HCT116 (cell line): ENCODE data around the gene GPR63. TPM values are rescaled to one million over a fixed set of nuclear protein-coding genes. Genes with fewer than 3 reads are reported as not detected.

ENCODE experiments used
- ATAC-seq: fragments of 200-7000 bp; cut with Tn5 transposase; 2 replicates; pipeline ENCODE4 v1.9.1; 2020; ENCODE audit warnings: mild to moderate bottlenecking, moderate library complexity
- BruUV-seq: library from RNA; stranded (reverse); fragments of 400-500 nt; replicated peaks from 2 replicates; lab custom pipeline; 2021; lab: Mats Ljungman, UMichigan
- CTCF ChIA-PET: fragments of 300-600 bp; sonication (Branson Sonifier 250); formaldehyde crosslinking; loops from one replicate; lab custom pipeline; 2021; ENCODE audit warnings: antibody characterized with exemption; lab: Charles Lee
- POLR2A ChIA-PET: fragments of 300-600, 350-600 bp; sonication (Branson Sonifier 250); formaldehyde crosslinking; loops from one replicate; lab custom pipeline; 2021; ENCODE audit warnings: antibody characterized with exemption; lab: Charles Lee
- RAD21 ChIA-PET, 2 experiments: fragments of 300-600 bp; sonication (Branson Sonifier 250); formaldehyde crosslinking; loops; one replicate each; lab custom pipeline; 2023; ENCODE audit warnings: low total read pairs in 2 of 2; ENCODE audit not compliant: uncharacterized antibody in 2 of 2, unreplicated experiment in 2 of 2, low non-redundant PET in 1 of 2; lab: Charles Lee
- DNase-seq: peaks from one replicate; pipeline ENCODE4 v3.0.0-alpha.2; 2010; ENCODE audit warnings: low read depth, low spot score
- H2AFZ ChIP-seq: fragments of 200-600 bp; shearing (Covaris generic), sonication (generic); 2 replicates; pipeline ENCODE4 v1.6.1; 2017; ENCODE audit warnings: low read depth, mixed run types, mixed read lengths, antibody characterized with exemption, low read length; ENCODE audit not compliant: poor library complexity, severe bottlenecking
- H3K27ac ChIP-seq: 2 replicates; pipeline ENCODE4 v1.5.1; 2012; ENCODE audit warnings: low read depth, low read length
- H3K27me3 ChIP-seq: fragments of 200-600 bp; sonication (generic); 2 replicates; pipeline ENCODE4 v1.6.1; 2016; ENCODE audit warnings: mixed run types, low read length, mixed read lengths; ENCODE audit not compliant: insufficient read depth
- H3K36me3 ChIP-seq, 2 experiments: fragments of 200-500 bp in 1 of 2; fragments of 200-600 bp in 1 of 2; sonication (Bioruptor generic) in 1 of 2; sonication (generic) in 1 of 2; 2 replicates each; pipeline versions ENCODE4 v1.5.1 to v1.6.1; 2014 to 2016; ENCODE audit warnings: low read length in 2 of 2, inconsistent platforms in 1 of 2, mixed read lengths in 1 of 2, mixed run types in 1 of 2; ENCODE audit not compliant: insufficient read depth in 2 of 2, control insufficient read depth in 1 of 2
- H3K4me1 ChIP-seq, 2 experiments: fragments of 200-600 bp in 1 of 2; sonication (generic) in 1 of 2; 2 replicates each; pipeline versions ENCODE4 v1.5.1 to v1.6.1; 2012 to 2017; ENCODE audit warnings: low read length in 2 of 2, inconsistent platforms in 1 of 2, mild to moderate bottlenecking in 1 of 2, mixed read lengths in 1 of 2, mixed run types in 1 of 2, moderate library complexity in 1 of 2; ENCODE audit not compliant: insufficient read depth in 2 of 2, control insufficient read depth in 1 of 2
- H3K4me2 ChIP-seq: fragments of 200-600 bp; sonication (generic); 2 replicates; pipeline ENCODE4 v1.6.1; 2017; ENCODE audit warnings: mixed run types, low read length, mixed read lengths
- H3K4me3 ChIP-seq, 2 experiments: fragments of 200-600 bp in 1 of 2; sonication (generic) in 1 of 2; replicated peaks in 1 of 2; 2 replicates each; pipeline ENCODE4 v1.5.1; 2011 to 2016; ENCODE audit warnings: low read length in 2 of 2, control low read depth in 1 of 2, low read depth in 1 of 2, mild to moderate bottlenecking in 1 of 2, mixed read lengths in 1 of 2, mixed run types in 1 of 2
- H3K79me2 ChIP-seq: fragments of 200-600 bp; sonication (generic); 2 replicates; pipeline ENCODE4 v1.6.1; 2017; ENCODE audit warnings: mild to moderate bottlenecking, mixed run types, low read length, moderate library complexity, mixed read lengths; ENCODE audit not compliant: insufficient read depth
- H3K9ac ChIP-seq: fragments of 200-600 bp; sonication (generic); 2 replicates; pipeline ENCODE4 v1.6.1; 2016; ENCODE audit warnings: low read length, mixed read lengths
- H3K9me2 ChIP-seq: fragments of 200-600 bp; sonication (generic), shearing (Covaris generic); 2 replicates; pipeline ENCODE4 v1.6.1; 2017; ENCODE audit warnings: mixed run types, mild to moderate bottlenecking, moderate library complexity; ENCODE audit not compliant: insufficient read depth
- H3K9me3 ChIP-seq, 2 experiments: fragments of 200-500 bp in 1 of 2; fragments of 200-600 bp in 1 of 2; sonication (Bioruptor generic) in 1 of 2; sonication (generic) in 1 of 2; 2 replicates each; pipeline ENCODE4 v1.6.1; 2014 to 2017; ENCODE audit warnings: low read length in 2 of 2, mixed read lengths in 2 of 2, inconsistent platforms in 1 of 2, low read depth in 1 of 2, mild to moderate bottlenecking in 1 of 2, mixed run types in 1 of 2, moderate library complexity in 1 of 2; ENCODE audit not compliant: control insufficient read depth in 1 of 2, insufficient read depth in 1 of 2
- H4K20me1 ChIP-seq: fragments of 200-600 bp; sonication (generic), shearing (Covaris generic); 2 replicates; pipeline ENCODE4 v1.6.1; 2017; ENCODE audit warnings: mixed run types, mild to moderate bottlenecking, moderate library complexity; ENCODE audit not compliant: insufficient read depth
- ELF1 ChIP-seq: IDR thresholded peaks from 2 replicates; pipeline ENCODE4 v1.6.1; 2012; ENCODE audit warnings: low read depth, borderline replicate concordance
- EZH2 ChIP-seq: fragments of 200-600 bp; sonication (generic); IDR thresholded peaks from 2 replicates; pipeline ENCODE4 v1.6.1; 2017; ENCODE audit warnings: antibody characterized with exemption, mixed run types
- EZH2phosphoT487 ChIP-seq: fragments of 200-600 bp; IDR thresholded peaks from 2 replicates; pipeline ENCODE4 v1.6.1; 2018; ENCODE audit warnings: antibody characterized with exemption, borderline replicate concordance
- FOSL1 ChIP-seq: IDR thresholded peaks from 2 replicates; pipeline ENCODE4 v1.6.1; 2012; ENCODE audit warnings: low read depth
- POLR2AphosphoS5 ChIP-seq: IDR thresholded peaks from 2 replicates; pipeline ENCODE4 v1.6.1; 2011; ENCODE audit warnings: mild to moderate bottlenecking, low read depth, low read length, moderate library complexity
- ZFX ChIP-seq: fragments of 450-650 bp; IDR thresholded peaks from 2 replicates; pipeline ENCODE4 v1.6.1; 2017
- ZNF274 ChIP-seq: fragments of 200-500 bp; sonication (Bioruptor generic); IDR thresholded peaks from 2 replicates; pipeline ENCODE4 v1.6.1; 2014; ENCODE audit warnings: mild to moderate bottlenecking, low read depth, low read length, inconsistent platforms
- intact Hi-C: fragments of 100-400 bp; cut with micrococcal nuclease; formaldehyde crosslinking; loops from 2 replicates; pipeline ENCODE4 v1.10.0; 2022
- total RNA-seq: library from RNA; stranded (reverse); gene quantifications from one replicate; pipeline ENCODE4 v1.2.1, GENCODE V29; 2021; ENCODE audit not compliant: unreplicated experiment
- TF ChIP-seq, protein P1 (sequence below), 3 experiments: fragments of 200-600 bp in 1 of 3; sonication (generic) in 1 of 3; IDR thresholded peaks in 2 of 3; conservative IDR thresholded peaks in 1 of 3; 2 replicates each; pipeline ENCODE4 v1.5.1; 2012 to 2017; ENCODE audit warnings: low read depth in 2 of 3, low read length in 2 of 3, antibody characterized with exemption in 1 of 3, borderline replicate concordance in 1 of 3, control low read depth in 1 of 3, mild to moderate bottlenecking in 1 of 3, mixed read lengths in 1 of 3, mixed run types in 1 of 3, moderate library complexity in 1 of 3; ENCODE audit not compliant: insufficient read depth in 1 of 3
- TF ChIP-seq, protein P2 (sequence below): IDR thresholded peaks from 2 replicates; pipeline ENCODE4 v1.6.1; 2012
- TF ChIP-seq, protein P3 (sequence below): IDR thresholded peaks from 2 replicates; pipeline ENCODE4 v1.6.1; 2012
- TF ChIP-seq, protein P4 (sequence below): IDR thresholded peaks from 2 replicates; pipeline ENCODE4 v1.6.1; 2011; ENCODE audit warnings: mild to moderate bottlenecking, low read length, moderate library complexity; ENCODE audit not compliant: insufficient replicate concordance; ENCODE audit errors: extremely low read depth

The GPR63 gene
- total RNA-seq, 1 experiment from 2014 or later: 3.5 TPM

DNA sequence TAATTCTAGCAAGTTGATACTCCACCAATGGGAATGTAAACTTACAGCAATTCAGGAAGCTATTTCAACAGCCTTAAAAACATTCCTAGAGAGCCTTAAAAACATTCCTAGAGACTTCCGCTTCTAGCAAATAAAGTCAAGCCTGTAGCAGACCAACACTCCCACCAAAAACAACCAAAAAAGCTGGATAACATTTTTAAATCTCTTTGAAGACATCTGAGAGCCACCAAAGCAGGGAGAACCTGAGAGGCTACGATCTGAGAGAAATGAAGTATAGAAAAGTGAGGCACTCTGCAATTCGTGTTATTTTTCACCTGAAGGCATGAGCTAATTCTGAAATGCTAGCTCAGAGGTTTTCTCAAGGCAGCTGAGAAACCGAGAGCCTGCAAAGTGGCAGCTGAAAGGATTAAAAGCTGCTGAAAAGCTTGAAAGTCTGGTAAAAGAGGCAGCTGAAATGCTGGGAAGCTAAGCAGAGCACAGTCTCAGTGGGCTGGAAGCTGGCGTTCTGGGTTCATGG lies 20.9 kb downstream of the GPR63 start:
- Histone ChIP-seq H3K4me1 (no peaks in the 10 kb centered on the region), H3K27ac (no peak overlapping the region), H3K9ac (no peak overlapping the region), H3K4me3 (no peak overlapping the region), H4K20me1 (no peaks in the 10 kb centered on the region), H3K79me2 (peaks cover 18% of the 10 kb centered on the region), H3K27me3 (no peaks in the 10 kb centered on the region), H2AFZ (no peak overlapping the region), H3K9me2 (no peaks in the 10 kb centered on the region), H3K4me2 (no peak overlapping the region), H3K9me3 (no peaks in the 10 kb centered on the region), H3K36me3 (no peaks in the 10 kb centered on the region)
- CTCF ChIA-PET: no interaction called here
- POLR2A ChIA-PET: no interaction called here
- no peak for ATAC-seq
- DNase-seq: no peak
- intact Hi-C loops: no loop called here
- BruUV-seq: no TSS peak
- TF ChIP-seq, protein P1, sequence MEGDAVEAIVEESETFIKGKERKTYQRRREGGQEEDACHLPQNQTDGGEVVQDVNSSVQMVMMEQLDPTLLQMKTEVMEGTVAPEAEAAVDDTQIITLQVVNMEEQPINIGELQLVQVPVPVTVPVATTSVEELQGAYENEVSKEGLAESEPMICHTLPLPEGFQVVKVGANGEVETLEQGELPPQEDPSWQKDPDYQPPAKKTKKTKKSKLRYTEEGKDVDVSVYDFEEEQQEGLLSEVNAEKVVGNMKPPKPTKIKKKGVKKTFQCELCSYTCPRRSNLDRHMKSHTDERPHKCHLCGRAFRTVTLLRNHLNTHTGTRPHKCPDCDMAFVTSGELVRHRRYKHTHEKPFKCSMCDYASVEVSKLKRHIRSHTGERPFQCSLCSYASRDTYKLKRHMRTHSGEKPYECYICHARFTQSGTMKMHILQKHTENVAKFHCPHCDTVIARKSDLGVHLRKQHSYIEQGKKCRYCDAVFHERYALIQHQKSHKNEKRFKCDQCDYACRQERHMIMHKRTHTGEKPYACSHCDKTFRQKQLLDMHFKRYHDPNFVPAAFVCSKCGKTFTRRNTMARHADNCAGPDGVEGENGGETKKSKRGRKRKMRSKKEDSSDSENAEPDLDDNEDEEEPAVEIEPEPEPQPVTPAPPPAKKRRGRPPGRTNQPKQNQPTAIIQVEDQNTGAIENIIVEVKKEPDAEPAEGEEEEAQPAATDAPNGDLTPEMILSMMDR (IDR thresholded peaks at IDR 0.05 in 2 of 3, conservative IDR thresholded peaks at IDR 0.05 in 1 of 3; ENCODE audit: borderline replicate concordance in 1 of 3, insufficient read depth in 1 of 3, low read depth in 2 of 3, low read length in 2 of 3): no peak
- TF ChIP-seq ELF1 (no peak), POLR2AphosphoS5 (no peak), ZFX (no peak), ZNF274 (no peak), EZH2phosphoT487 (no peak), FOSL1 (no peak), EZH2 (no peak)
- TF ChIP-seq, protein P2, sequence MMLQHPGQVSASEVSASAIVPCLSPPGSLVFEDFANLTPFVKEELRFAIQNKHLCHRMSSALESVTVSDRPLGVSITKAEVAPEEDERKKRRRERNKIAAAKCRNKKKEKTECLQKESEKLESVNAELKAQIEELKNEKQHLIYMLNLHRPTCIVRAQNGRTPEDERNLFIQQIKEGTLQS: no peak
- TF ChIP-seq, protein P3, sequence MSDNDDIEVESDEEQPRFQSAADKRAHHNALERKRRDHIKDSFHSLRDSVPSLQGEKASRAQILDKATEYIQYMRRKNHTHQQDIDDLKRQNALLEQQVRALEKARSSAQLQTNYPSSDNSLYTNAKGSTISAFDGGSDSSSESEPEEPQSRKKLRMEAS: no peak
- TF ChIP-seq, protein P4, sequence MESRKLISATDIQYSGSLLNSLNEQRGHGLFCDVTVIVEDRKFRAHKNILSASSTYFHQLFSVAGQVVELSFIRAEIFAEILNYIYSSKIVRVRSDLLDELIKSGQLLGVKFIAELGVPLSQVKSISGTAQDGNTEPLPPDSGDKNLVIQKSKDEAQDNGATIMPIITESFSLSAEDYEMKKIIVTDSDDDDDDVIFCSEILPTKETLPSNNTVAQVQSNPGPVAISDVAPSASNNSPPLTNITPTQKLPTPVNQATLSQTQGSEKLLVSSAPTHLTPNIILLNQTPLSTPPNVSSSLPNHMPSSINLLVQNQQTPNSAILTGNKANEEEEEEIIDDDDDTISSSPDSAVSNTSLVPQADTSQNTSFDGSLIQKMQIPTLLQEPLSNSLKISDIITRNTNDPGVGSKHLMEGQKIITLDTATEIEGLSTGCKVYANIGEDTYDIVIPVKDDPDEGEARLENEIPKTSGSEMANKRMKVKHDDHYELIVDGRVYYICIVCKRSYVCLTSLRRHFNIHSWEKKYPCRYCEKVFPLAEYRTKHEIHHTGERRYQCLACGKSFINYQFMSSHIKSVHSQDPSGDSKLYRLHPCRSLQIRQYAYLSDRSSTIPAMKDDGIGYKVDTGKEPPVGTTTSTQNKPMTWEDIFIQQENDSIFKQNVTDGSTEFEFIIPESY: no peak
- RAD21 ChIA-PET: no interaction called here
